HEK293 (cell line): ENCODE data around the gene UBE4A.

Experiments
- CTCF ChIA-PET: fragments of 350-600 bp; formaldehyde crosslinking; extraction: SDS; loops from one replicate; lab custom pipeline; 2021; ENCODE audit warnings: antibody characterized with exemption; lab: Yijun Ruan, JAX
- POLR2A ChIA-PET: fragments of 300-600 bp; formaldehyde crosslinking; extraction: SDS; loops from one replicate; lab custom pipeline; 2020; ENCODE audit warnings: antibody characterized with exemption, inconsistent platforms; lab: Yijun Ruan, JAX
- H3K27ac ChIP-seq: fragments of 200-500 bp; sonication (Bioruptor generic); 2 replicates; pipeline ENCODE4 v1.5.1; 2014; ENCODE audit warnings: low read depth, low read length, control low read depth, inconsistent platforms; ENCODE audit errors: extremely low read depth
- H3K36me3 ChIP-seq, 2 experiments: fragments of 200-500 bp in 1 of 2; sonication (Bioruptor generic) in 1 of 2; 1 replicate in 1 of 2; 2 replicates in 1 of 2; pipeline ENCODE4 v1.5.1; 2014 to 2017; ENCODE audit warnings: inconsistent platforms in 2 of 2, low read length in 2 of 2; ENCODE audit not compliant: control insufficient read depth in 2 of 2, insufficient read depth in 1 of 2
- H3K4me1 ChIP-seq: fragments of 200-500 bp; sonication (Bioruptor generic); 2 replicates; pipeline ENCODE4 v1.5.1; 2014; ENCODE audit warnings: mild to moderate bottlenecking, low read length, inconsistent platforms; ENCODE audit not compliant: control insufficient read depth, insufficient read depth
- H3K4me3 ChIP-seq: 2 replicates; pipeline ENCODE4 v1.5.1; 2011; ENCODE audit warnings: low read depth, mild to moderate bottlenecking, control low read depth, low read length, moderate library complexity
- H3K9me3 ChIP-seq: fragments of 200-500 bp; sonication (Bioruptor generic); 2 replicates; pipeline ENCODE4 v1.5.1; 2014; ENCODE audit warnings: low read depth, low read length, inconsistent platforms; ENCODE audit not compliant: control insufficient read depth, insufficient read depth
- EGR2 ChIP-seq: fragments of 450-650 bp; formaldehyde crosslinking; IDR thresholded peaks from 2 replicates; pipeline ENCODE4 v1.5.1; 2016; ENCODE audit warnings: low read depth, missing biosample characterization, missing genetic modification characterization
- HOXD13 ChIP-seq: sonication (generic); formaldehyde crosslinking; IDR thresholded peaks from 2 replicates; pipeline ENCODE4 v1.8.0; 2022; ENCODE audit warnings: missing genetic modification reagents, borderline replicate concordance
- KLF17 ChIP-seq: fragments of 450-650 bp; formaldehyde crosslinking; IDR thresholded peaks from 2 replicates; pipeline ENCODE4 v1.5.1; 2016; ENCODE audit warnings: missing biosample characterization, missing genetic modification characterization
- ZBTB8A ChIP-seq: fragments of 450-650 bp; formaldehyde crosslinking; IDR thresholded peaks from 2 replicates; pipeline ENCODE4 v1.5.1; 2016; ENCODE audit warnings: missing biosample characterization, missing genetic modification characterization
- ZFHX2 ChIP-seq: fragments of 450-650 bp; formaldehyde crosslinking; conservative IDR thresholded peaks from 2 replicates; pipeline ENCODE4 v1.5.1; 2016; ENCODE audit warnings: missing biosample characterization, missing genetic modification characterization
- ZIC2 ChIP-seq: fragments of 450-650 bp; formaldehyde crosslinking; IDR thresholded peaks from 2 replicates; pipeline ENCODE4 v1.5.1; 2016; ENCODE audit warnings: missing biosample characterization, missing genetic modification characterization
- ZNF138 ChIP-seq: fragments of 450-650 bp; formaldehyde crosslinking; IDR thresholded peaks from 2 replicates; pipeline ENCODE4 v1.5.1; 2016; ENCODE audit warnings: missing biosample characterization, missing genetic modification characterization, borderline replicate concordance
- ZNF202 ChIP-seq: fragments of 450-650 bp; formaldehyde crosslinking; IDR thresholded peaks from 2 replicates; pipeline ENCODE4 v1.5.1; 2016; ENCODE audit warnings: missing biosample characterization, missing genetic modification characterization, borderline replicate concordance
- ZNF280D ChIP-seq: fragments of 450-650 bp; formaldehyde crosslinking; IDR thresholded peaks from 2 replicates; pipeline ENCODE4 v1.5.1; 2016; ENCODE audit warnings: missing biosample characterization, missing genetic modification characterization
- ZNF555 ChIP-seq: fragments of 450-650 bp; formaldehyde crosslinking; conservative IDR thresholded peaks from 2 replicates; pipeline ENCODE4 v1.5.1; 2017; ENCODE audit warnings: missing biosample characterization, mild to moderate bottlenecking, missing genetic modification characterization, inconsistent platforms
- TF ChIP-seq, protein P1 (sequence below): sonication (generic); formaldehyde crosslinking; IDR thresholded peaks from 2 replicates; pipeline ENCODE4 v1.8.1; 2022; ENCODE audit warnings: mild to moderate bottlenecking, moderate library complexity, missing genetic modification reagents

Gene UBE4A

DNA sequence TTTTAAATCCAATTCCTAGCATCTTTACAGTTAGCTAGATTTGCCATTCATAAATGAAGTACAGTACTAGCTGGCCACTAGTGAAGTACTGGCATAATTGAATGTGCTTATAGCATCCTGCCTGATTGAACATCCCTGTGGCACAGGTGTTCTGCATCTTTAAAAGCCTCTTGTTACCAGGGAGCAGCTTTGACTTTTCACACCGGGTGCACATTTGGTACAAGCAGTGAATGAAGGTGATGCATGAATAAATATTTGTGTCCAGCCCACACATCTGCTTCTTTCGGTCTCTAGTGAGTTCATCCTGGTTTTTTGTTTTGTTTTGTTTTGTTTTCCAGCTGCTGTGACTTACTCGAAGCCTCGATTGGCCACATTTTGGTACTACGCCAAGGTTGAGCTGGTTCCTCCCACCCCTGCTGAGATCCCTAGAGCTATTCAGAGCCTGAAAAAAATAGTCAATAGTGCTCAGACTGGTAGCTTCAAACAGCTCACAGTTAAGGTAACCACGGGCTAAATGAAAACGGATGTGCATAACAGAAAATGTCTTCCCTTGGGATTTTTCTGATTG is 47.3 kb downstream of the UBE4A start:
- CTCF ChIA-PET, result interaction anchor here (0.6 kb wide), 2 partner anchors 39 to 50 kb away, joined by 4 to 5 read pairs; no protein-coding TSS in a partner anchor
- Histone ChIP-seq H3K4me3 (no peak overlapping the region), H3K4me1 (peaks cover 2% of the 10 kb centered on the region; the same call in 1 of the 2 replicates), H3K9me3 (no peaks in the 10 kb centered on the region), H3K27ac (no peak overlapping the region), H3K36me3 (peaks cover 7 to 54% of the 10 kb centered on the region in 2 experiments)
- no peak for TF ChIP-seq ZBTB8A (tag by site-specific recombination)
- no peak for TF ChIP-seq HOXD13
- TF ChIP-seq ZIC2 (tag by site-specific recombination), result peak; percentile 46
- POLR2A ChIA-PET, result no interaction called here

DNA sequence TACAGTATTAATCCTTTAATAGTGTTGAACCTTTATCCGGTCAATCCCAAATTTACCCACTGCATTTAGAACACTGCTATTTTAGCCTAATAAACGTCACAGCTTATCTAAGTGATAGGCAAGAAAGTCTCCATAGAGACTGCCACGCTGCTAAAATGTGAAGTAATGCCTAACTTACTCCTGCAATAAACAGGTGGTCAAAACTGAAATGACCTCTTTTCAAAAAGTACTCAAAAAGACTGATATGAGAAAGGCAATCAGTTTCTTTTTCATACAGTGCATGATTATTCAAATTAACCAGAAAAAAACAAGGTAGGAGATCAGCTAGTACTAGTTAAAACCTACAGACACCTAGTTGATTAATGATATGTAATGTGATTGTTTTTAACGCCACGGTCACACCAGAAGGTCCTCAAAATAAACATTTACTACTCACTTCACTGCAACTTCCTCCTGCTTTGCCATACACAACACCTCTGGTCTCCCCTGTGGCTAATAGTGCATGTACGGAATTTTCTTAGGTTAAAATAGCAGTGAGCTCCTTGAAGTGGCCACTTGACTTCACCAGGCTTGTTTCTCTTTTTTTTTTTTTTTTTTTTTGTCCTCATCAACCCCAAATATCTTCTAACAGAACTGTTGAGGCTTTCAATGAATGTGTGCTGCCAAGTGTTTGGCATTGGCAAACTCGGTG is 50.8 kb downstream of the UBE4A start:
- CTCF ChIA-PET, result interaction anchor here (0.6 to 0.7 kb wide), 2 partner anchors 29 to 47 kb away, joined by 3 to 4 read pairs; no protein-coding TSS in a partner anchor
- H3K9me3 ChIP-seq, result no peaks in the 10 kb centered on the region
- peaks cover 2% of the 10 kb centered on the region; the same call in 1 of the 2 replicates for H3K4me1 ChIP-seq
- no peak overlapping the region for H3K4me3 ChIP-seq
- H3K36me3 ChIP-seq, result peaks cover 7 to 45% of the 10 kb centered on the region in 2 experiments
- POLR2A ChIA-PET, result interaction anchor here (0.7 kb wide), 1 partner anchor 10 kb away, joined by 3 read pairs; no protein-coding TSS in a partner anchor
- TF ChIP-seq, protein P1, sequence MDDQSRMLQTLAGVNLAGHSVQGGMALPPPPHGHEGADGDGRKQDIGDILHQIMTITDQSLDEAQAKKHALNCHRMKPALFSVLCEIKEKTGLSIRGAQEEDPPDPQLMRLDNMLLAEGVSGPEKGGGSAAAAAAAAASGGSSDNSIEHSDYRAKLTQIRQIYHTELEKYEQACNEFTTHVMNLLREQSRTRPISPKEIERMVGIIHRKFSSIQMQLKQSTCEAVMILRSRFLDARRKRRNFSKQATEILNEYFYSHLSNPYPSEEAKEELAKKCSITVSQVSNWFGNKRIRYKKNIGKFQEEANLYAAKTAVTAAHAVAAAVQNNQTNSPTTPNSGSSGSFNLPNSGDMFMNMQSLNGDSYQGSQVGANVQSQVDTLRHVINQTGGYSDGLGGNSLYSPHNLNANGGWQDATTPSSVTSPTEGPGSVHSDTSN (CRISPR knock-in tag), result no peak
- no peak for TF ChIP-seq ZFHX2 (tag by site-specific recombination)
- no peak for TF ChIP-seq EGR2 (tag by site-specific recombination)
- H3K27ac ChIP-seq, result no peak overlapping the region

DNA sequence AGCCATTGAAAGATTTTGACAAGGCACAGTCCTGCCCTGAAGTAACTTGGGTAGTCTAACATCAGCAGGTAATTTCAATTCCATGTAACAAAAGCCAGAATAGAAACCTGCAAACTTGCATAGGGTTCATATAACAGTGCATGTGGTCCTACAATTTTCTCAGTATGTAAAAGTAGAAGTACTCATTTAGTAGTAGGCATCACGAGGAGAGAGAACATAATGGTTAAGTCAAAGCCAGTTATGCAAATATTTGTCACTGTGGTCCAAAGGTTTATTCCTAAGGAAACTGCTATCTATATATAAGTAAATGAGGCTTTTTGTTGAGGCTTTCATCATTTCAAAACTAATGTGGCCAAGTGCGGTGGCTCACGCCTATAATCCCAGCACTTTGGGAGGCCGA is 52.1 kb downstream of the UBE4A start:
- no peak for TF ChIP-seq ZNF555 (tag by site-specific recombination)
- no peak for TF ChIP-seq ZNF138
- TF ChIP-seq ZNF202 (tag by site-specific recombination), result no peak
- TF ChIP-seq KLF17 (tag by site-specific recombination), result no peak
- TF ChIP-seq ZNF280D (tag by site-specific recombination), result no peak
- Histone ChIP-seq H3K9me3 (no peaks in the 10 kb centered on the region), H3K36me3 (peaks cover 5 to 34% of the 10 kb centered on the region in 2 experiments), H3K4me1 (peaks cover under 1% of the 10 kb centered on the region; the same call in 1 of the 2 replicates), H3K4me3 (no peak overlapping the region), H3K27ac (no peak overlapping the region)
- ChIA-PET CTCF (no interaction called here), POLR2A (interaction anchor here (1.0 kb wide), 1 partner anchor 9 kb away, joined by 4 read pairs; no protein-coding TSS in a partner anchor)
